Stimulated activated CD8-positive, alpha-beta memory T cell treated with anti-CD3 and anti-CD28 coated beads, Interleukin-4, amount 100 ng/mL, for 48 hours (primary cell): ENCODE measurements around the gene P2RY14.
A peak's percentile ranks its signal among the peaks of the same experiment; 100 is the strongest.

ENCODE experiments used
- DNase-seq: peaks from one replicate; pipeline ENCODE4 v3.0.0-alpha.2; 2020

Gene P2RY14

DNA sequence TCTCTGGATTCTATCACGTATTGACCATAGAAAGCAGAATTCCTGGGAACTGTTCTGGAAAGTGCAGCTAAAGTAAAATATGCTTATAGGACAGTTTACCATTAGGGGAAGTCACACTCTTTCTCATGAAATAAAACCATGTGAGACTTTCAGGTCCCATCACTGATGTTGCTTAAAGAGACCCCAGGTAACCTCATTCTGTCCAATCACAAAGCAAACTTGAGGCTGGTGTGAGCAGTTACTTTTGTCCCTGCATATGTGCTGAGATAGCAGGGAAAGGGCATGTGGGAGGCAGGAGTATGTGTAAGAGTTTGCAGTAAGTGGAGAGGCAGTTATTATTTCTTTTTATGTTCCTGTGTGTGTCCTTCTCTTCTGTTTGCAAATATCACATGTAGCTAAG is 22.2 kb upstream of the P2RY14 start:
- DNase-seq, result no peak

DNA sequence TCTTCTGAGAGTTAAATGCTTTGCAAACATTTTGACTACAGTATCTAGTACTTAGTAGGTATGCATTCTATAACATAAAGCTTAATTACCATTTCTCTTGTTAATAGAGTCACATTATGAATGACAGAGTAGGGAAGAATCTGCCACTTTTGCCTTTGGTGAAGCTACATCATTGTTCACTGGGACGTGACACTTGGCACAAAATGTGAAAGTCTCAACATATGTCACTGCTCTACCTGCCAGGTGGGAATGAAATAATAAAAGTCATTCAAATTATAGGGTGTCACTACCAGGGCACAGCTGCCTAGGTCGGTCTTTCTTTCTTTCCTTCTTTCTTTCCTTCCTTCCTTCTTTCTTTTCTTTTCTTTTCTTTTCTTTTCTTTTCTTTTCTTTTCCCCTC is 20.7 kb upstream of the P2RY14 start:
- no peak for DNase-seq

DNA sequence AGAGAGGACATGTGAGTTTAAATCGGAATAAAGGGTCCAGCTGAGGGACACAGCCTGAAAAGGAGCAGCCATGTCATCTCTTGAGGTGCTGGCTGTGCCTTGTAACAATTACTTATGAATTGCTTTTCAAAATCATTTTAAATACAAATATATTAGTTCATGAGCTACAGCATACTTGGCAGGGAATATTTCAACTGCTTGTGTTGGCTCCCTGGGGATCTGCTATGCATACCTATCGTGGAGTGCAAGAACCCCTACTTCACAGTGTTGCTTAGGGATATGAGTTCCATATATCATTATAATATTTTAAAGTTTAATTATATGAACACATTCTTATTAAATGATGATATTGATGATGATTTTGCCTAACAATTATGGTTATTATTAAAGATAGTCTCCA is 19.1 kb upstream of the P2RY14 start:
- DNase-seq, result no peak

DNA sequence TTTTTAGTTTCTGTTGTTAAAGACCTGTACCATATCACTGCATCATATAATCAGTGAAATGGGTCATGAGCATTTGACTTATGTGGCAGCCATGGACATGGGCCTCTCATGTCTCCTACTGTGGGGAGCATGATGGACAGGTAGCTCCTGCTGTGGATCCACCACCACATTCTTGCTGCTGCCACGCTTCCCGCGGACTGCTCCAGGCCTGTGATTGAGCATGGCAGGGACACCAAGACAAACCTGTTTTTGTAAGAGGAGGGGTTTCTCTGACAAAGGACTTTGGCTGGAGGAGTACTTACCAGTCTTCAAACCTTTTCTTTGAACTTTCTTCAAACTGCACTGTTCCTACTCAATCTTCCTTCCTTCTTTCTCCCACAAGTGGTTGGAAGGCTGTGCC is 17.9 kb upstream of the P2RY14 start:
- no peak for DNase-seq

DNA sequence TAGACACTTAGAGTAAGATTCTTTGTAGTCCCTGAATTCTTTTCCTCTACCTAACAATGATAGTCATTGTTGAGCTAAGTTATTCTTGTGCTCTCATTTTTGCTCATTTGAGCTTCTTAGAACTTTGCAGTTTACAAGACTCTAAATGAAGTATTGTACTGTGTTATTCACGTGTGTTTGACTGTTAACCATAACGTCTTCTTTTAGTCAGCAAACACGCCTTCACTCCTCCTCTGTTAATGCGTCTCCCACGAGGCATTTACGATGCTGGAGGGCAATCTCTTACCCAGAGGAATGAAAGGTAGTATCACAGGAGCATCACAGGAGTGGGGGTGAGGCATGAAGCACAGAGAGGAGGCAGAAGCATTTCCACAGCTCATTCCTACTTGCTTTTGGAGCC is 14.8 kb upstream of the P2RY14 start:
- DNase-seq, result no peak

DNA sequence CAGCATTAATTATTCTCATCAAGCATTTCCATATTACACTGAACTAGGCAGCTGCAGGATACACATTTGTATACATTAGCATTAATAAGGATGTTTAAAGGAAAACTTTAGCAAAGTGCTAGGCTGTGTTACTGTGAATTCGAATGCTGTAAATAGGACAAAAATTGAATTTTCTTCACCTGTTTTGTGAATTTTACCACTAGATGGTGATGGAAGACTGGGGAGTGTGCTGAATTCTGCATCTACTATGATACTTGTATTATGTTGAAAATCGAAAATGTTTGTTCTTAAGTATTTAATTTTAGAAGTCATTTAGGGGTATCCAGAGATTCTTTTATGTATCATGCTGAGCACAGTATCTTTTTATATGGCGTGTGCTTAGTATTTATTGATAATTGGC is 12.3 kb upstream of the P2RY14 start:
- DNase-seq, result no peak

DNA sequence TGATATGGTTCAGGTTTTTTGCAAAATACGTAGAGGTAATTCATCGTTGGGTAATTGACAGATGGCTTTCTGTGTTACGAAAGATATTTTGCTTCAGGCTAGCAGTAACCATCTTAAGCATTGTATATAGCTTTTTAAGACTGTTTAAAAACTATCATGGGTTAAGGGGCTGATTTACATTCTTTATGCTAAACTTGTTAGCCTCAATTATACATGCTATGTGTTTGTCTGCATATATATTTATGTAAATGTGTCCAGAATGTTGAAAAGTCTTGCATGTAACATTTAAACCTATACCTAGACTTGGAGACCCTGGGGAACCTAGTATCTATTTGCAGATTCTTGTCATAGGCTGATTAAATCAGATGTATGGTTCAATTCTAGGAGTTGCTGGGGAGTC is 11.1 kb upstream of the P2RY14 start:
- DNase-seq, result no peak

DNA sequence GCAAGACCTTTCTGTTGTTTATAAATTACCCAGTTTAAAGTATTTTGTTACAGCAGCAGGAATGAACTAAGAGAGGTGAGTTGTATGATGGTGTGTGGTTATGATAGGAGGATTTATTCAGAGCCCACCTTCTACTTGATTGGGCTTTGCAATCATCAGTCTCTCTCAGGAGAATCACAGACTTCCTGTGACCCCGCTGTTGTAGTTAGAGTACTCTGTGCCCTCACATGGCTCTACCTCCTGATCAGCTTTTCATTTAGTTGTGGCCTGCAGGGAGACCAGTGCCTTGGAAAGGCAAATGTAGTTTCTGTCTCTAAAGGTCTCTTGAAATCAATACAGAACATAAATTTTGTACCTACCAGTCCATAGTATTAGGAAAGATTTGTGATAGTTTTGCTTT is 7.6 kb upstream of the P2RY14 start:
- no peak for DNase-seq

DNA sequence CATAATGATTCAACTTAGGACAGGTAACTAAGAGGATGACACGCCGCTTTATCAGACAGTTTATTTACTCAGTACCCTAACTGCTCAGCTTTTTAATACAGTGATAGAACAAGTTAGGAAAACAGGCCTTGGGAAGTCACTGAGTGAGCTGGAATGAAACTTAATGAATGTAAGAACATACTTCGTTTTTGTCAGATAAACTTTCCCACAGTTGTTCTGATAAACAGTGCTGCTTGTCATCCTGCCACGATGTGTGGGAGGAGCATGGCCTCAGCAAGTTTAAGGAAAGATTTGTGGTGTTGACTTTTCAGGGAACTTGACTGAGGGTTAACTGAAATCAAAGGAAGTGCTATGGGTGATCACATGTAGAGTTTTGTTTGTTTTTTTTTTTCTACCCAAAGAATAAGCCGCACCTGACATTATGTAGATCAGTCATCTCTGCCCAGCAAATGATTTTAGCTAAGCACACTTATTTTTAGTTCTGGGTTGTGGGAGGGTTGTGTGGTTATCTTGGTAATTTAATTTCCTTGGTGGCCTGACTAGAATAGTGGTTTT is 5.6 kb upstream of the P2RY14 start:
- no peak for DNase-seq

DNA sequence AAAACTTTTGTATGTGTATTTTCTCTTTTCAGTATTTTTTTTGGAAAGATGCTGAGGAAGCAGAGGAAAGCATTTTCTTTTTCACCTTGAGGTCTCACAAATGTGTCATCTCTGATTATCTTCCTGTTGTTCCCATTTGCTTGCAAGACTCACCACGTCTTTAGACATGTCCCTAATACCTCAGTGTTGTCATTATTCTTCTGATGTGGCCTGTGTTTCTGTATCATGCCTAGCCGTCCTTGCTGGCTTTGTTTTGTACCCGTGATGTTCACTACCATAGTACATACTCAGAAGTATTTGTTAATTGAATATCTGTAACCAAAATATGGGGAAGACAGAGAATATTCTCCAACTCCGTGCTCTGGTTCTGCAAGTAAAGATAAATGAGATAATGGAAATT is 5.0 kb upstream of the P2RY14 start:
- no peak for DNase-seq

DNA sequence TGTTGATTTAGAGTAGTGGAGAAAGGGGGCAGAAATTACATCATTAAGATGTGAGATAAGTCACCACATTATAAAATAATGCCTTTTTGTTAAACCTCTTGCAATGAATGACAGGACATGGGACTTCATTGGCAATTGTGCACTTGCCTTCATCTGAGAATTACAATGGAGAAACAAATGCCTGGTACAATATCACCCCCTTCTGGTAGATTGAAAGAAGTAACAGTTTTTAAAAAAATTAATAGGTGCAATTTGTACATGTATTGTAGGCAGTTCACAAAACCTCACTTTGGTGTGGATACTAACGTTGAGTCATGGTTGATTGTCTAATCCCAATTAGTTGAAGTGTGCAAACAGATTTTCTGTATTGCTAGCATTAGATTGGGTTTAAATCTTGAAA is 4.6 kb upstream of the P2RY14 start:
- no peak for DNase-seq

DNA sequence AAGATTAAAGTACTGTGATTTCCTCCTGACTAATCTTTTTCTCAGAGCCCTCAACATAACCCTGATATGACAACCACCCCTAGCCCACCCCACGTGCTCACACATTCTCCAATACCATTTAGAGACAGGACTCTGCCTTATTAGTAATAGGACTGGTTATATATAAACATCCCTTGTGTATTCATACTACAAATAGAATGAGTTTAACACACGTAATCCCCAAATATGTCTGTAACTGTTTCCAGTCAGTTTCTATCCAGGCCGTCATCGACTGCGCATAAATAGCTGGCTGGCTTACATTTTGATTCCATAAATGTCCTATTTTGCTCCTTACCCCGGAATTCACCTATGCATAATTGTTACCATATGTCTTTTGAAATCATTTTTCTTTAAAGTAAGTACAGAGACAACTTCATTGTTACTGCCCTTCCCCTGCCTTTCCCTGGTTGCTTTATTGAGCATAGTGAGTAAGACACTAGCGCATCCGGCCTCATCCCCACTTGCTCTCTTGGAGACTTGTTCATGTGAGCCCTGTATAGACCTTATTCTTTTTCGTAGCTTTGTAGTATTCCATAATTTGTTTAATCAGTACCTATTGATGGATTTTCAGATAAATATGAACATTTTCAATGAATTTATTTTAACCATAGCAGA is 3.5 kb upstream of the P2RY14 start:
- no peak for DNase-seq

DNA sequence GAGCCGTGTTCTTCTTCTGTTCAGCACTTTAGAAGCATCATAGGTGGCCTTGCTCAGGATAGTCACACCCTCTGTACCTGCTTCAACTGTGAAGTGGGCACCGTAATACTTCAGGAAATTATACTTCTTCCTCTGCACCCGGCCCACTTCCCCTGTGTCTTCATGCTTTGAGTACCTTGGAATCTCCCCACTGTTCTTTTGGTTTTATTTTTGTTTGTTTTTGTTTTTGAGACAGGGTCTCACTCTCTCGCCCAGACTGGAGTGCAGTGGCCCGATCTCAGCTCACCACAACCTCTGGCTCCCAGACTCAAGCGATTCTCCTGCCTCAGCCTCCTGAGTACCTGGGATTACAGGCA is 1.7 kb downstream of the P2RY14 start:
- no peak for DNase-seq

DNA sequence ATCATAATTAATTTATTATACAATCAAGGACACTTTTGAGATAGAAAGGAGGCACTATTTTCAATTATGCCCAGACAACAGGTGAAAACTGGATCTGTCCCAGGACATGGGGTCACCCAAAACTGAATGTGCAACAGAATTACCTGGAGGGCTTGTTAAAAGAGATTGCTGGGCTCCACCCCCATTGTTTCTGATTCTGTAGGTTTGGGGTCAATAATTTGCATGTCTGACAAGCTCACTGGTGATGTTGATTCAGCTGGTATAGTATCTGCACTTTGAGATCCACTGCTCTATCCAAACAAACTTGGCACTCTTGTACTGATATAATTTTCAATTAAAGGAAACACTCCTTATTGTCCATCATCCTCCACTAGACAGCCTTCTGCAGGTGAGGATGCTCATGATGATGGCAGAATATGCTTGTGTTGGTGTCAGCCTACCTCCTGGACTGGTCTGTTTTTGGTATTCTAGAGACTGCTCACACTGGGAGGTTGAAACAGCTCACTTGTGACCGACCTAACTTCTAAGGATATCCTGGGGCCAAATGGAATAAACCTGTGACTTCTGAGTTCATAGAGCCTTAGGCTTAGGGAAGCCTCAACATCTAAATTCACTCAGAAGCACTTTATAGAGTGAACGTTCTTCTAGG is 2.2 kb downstream of the P2RY14 start:
- DNase-seq, result no peak

DNA sequence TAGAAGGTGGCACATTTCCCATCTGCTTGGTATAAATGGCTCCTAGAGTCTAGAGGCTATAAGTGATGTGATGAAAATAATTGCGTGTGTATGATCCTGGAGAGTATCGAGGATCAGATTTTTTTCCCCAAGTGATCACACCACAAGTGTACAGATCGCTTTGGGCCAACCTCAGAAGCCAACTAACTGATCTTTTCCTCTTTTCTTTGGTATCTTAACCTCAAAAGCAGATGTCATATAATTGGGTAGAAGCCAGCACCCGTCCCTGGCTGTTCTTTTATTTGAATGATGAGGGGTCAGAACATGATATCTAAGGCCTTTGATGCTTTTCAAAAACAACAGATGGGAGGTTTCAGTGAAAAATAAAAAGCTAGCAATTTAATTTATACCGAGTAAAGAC is 3.3 kb downstream of the P2RY14 start:
- DNase-seq, result no peak

DNA sequence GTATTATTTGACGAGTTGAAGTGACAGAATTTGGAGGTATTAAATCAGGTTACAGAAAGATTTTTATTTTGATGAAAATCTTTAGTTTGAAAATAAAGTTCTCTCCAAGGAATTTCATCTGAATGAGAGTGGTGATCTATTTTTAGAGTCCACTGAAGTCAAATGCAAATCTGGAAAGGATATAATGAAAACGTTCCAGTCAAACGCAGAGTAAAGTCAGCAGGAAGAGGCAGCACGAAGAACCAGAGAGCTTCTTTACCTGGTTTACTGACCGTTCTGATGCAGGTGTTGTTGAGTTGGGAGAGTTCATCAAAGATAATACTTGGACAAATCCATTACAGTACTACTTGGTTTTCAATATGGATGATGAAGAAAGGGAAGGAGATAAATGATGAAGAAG is 8.7 kb downstream of the P2RY14 start:
- no peak for DNase-seq

DNA sequence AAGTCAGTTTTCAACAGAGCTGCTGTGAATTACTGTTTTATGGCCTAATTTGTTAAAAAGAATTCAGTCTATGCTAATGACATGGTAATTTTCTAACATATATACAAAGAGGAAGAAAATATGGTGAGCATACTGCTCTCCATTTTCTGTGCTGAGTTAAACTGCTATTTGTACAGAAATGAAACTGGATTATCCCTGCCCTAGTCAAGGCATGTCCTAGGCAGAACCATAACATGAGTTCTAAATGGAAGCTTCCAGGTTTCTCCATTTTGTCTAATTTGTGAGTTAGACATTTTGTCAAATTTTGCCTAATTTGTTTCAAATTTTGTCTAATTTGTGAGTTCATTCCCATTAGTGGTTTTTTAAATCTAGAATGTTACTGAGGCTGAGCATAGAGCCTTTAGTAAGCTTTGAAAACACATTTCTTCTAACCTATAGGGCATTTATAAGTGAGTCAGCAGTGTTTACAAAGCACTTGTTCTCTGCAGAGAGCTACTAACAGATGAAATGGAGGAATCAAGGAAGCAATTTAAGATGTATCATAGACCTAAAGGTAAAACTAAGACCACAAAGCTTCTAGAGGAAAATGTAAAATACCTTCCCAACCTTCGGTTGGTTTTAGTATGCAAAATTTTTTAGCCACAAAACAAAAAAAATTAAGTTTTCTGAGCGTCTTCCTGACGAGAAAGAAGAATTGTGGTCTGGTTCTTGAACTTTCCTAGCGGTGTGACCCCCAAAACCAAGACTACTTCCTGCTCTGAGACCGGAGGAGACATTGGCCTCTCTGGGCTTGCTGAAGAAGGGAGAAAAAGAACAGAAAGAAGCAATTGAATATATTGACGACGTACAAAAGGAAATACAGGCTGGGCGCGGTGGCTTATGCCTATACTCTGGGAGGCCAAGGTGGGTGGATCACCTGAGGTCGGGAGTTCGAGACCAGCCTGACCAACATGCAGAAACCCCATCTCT is 9.8 kb downstream of the P2RY14 start:
- DNase-seq, result peak; percentile 60

DNA sequence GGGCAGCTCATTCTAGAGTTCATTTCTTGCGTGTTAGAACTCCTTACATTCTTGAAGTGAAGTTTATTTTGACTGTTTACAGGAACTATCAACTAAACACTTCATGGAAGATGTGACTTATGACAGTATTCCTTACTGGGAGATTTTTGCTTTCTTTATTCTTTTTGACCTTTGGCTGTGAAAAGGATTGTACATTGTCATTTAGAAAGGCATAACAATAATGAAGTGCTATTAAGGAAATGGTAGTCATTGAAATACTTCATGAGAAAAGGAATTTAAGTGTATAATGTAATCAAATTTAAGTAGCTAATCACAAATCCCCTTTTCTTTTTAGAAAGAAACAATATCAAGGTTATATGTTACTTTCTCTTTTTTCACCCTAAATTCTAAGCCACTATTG is 11.3 kb downstream of the P2RY14 start:
- DNase-seq, result no peak

DNA sequence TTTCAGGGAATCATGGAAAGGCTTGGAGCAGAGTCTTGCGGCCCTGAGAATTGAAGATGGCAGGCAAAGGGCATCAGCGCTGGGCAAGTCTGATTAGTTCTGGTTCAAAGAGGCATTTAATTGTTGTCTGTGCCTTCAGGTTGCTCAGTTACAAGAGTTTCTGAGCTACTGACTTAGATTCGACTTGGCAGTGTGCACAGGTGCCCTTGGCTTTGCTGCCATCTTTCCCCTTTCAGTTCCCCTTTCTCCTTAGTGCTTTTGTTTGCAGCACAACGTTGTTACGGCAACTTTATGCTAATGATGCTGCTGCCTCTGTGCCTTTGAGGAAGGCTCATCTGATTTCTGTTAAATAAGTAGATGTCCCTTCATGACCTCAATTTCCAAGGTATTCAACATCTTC is 12.5 kb downstream of the P2RY14 start:
- DNase-seq, result no peak

DNA sequence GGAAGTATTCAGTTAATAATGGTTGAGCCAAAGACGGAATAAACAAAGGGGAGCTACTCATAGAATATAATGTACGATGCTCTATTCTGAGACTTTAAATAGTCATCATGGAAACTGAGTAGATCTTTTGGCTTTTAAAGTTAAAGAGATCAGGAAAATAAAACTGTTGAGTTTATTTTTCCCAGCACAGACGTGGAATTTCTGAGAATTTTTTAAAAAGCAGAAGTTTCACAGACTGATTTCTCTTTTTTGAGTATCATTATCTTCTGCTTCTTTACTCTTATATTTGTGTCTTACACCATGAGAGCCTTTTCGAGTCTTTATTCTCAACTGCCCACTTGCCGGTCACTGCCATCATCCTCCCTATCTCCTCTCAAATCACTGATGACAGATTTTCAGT is 13.2 kb downstream of the P2RY14 start:
- DNase-seq, result no peak

DNA sequence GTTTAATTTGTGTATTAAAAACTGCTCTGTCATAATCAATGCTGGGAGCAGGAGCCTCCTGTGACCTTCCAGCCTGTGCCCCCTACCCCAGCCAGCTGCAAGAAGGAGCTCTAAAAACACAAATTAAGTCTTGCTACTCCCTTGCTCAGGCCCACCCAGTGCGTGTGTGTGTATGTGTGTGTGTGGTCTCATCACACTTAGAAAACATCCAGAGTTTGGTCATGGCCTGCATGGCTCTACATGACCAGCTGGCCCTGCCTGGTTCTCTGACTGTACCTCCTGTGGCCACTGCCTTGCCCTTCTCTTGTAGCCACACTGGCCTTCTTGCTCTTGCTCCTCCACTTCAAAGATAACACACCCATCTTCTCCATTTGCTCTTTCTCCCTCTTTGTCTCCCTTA is 13.7 kb downstream of the P2RY14 start:
- DNase-seq, result no peak

DNA sequence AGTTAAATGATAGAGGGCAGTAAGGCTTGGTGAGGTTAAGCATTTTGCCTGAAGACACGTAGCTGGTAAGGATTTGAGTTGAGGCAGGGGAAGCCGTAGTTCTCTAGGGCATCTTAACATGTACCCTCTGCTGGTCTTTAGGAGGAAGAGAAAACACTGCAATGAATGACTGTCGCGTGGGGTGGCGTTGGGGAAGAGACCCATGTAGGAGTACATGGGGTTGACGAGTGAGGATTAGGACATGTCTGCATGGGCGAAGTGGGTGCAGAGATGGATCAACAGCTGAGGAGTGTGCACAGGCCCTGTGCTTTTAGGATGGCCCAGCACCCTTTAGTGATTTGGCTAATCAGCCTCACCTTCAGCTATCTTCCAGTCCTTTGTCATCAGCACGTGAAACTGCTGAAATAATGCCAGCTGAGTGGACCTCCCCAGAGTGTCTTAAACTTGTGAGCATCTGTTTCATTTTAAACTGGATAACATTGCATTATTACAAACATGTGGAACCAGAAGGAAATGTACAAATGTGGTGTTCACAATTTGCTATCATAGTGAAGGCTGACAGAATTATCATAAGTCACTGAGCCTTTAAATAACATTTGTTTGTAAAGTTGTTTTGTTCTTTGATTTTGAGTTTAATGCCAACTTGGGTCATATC is 15.3 kb downstream of the P2RY14 start:
- DNase-seq, result no peak

DNA sequence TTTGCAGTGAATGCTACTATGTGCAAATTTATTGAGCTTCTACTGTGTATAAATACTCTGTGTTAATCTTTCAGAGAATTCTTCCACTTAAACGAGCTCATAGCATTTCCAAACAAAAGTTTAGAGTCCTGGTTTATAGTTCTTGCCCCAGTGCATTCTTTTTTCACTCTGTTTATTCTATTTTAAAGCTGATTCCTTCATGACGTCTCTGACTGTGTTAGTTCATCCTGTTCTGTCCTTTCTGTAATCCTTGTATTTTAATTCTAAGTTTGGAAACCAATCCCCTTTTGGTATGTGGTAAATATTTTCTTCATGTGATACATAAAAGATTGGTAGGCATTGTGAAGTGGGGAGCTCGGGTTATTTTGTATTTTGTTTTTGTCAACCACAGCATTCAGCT is 18.7 kb downstream of the P2RY14 start:
- DNase-seq, result no peak
